ENCODE measurements around the gene HMX1. TPM values are rescaled to one million over a fixed set of nuclear protein-coding genes. Genes with fewer than 3 reads are reported as not detected.

Gene HMX1
- total and polyA plus RNA-seq, 9 donors = not detected

- DNase-seq = peak in 1 of 5 donors; percentile 7
- H3K36me3 ChIP-seq = no peaks in the 10 kb centered on the region
- peaks cover 0 to 4% of the 10 kb centered on the region in 2 donors for H3K9me3 ChIP-seq
- TF ChIP-seq POLR2A (IDR thresholded peaks at IDR 0.05) (no peak), CTCF (IDR thresholded peaks at IDR 0.05) (no peak), EP300 (IDR thresholded peaks at IDR 0.05) (no peak)
- no peaks in the 10 kb centered on the region for H3K4me1 ChIP-seq (ENCODE audit: insufficient read depth)
- no peak overlapping the region for H3K27ac ChIP-seq
- no peaks in the 10 kb centered on the region for H3K27me3 ChIP-seq
- 3 to 7% (median 4%) methylated on average over 10 of the region's 10 CpGs for WGBS, 3 donors
- intact Hi-C loops (cut with DNase I) = no loop called here
- no peak overlapping the region for H3K4me3 ChIP-seq
Measured at GRCh38 chr4:8847764-8848163, 23.9 kb downstream of the HMX1 start.

GRCh38 chr4:8847331-8847730, 24.3 kb downstream of the HMX1 start:
- Histone ChIP-seq H3K9me3 (no peaks in the 10 kb centered on the region), H3K4me1 (ENCODE audit: insufficient read depth) (no peaks in the 10 kb centered on the region), H3K4me3 (no peak overlapping the region), H3K27me3 (no peaks in the 10 kb centered on the region), H3K27ac (no peak overlapping the region), H3K36me3 (no peaks in the 10 kb centered on the region)
- WGBS, 3 donors = 61 to 69% (median 65%) methylated on average over 12 of the region's 12 CpGs
- DNase-seq = peak in 1 of 5 donors; percentile 7
- no peak for TF ChIP-seq POLR2A (IDR thresholded peaks at IDR 0.05)
- no peak for TF ChIP-seq CTCF (IDR thresholded peaks at IDR 0.05)
- TF ChIP-seq EP300 (IDR thresholded peaks at IDR 0.05) = no peak
- intact Hi-C loops (cut with DNase I) = no loop called here

GRCh38 chr4:8846826-8847225, 24.8 kb downstream of the HMX1 start:
- Histone ChIP-seq H3K4me3 (no peak overlapping the region), H3K27ac (no peak overlapping the region), H3K9me3 (no peaks in the 10 kb centered on the region), H3K4me1 (ENCODE audit: insufficient read depth) (no peaks in the 10 kb centered on the region), H3K27me3 (no peaks in the 10 kb centered on the region), H3K36me3 (no peaks in the 10 kb centered on the region)
- peak in 1 of 5 donors; percentile 17 for DNase-seq
- intact Hi-C loops (cut with DNase I) = no loop called here
- no peak for TF ChIP-seq EP300 (IDR thresholded peaks at IDR 0.05)
- TF ChIP-seq POLR2A (IDR thresholded peaks at IDR 0.05) = no peak
- no peak for TF ChIP-seq CTCF (IDR thresholded peaks at IDR 0.05)
- WGBS, 3 donors = 66 to 83% (median 73%) methylated on average over 3 of the region's 3 CpGs

GRCh38 chr4:8846046-8846720, 25.5 kb downstream of the HMX1 start:
- Histone ChIP-seq H3K27me3 (no peaks in the 10 kb centered on the region), H3K27ac (no peak overlapping the region), H3K36me3 (no peaks in the 10 kb centered on the region), H3K4me1 (ENCODE audit: insufficient read depth) (no peaks in the 10 kb centered on the region), H3K9me3 (no peaks in the 10 kb centered on the region), H3K4me3 (no peak overlapping the region)
- DNase-seq = peak in 2 of 5 donors; percentile 4 to 13
- 61 to 75% (median 71%) methylated on average over 9 of the region's 9 CpGs for WGBS, 3 donors
- TF ChIP-seq EP300 (IDR thresholded peaks at IDR 0.05) (no peak), CTCF (IDR thresholded peaks at IDR 0.05) (no peak), POLR2A (IDR thresholded peaks at IDR 0.05) (no peak)
- intact Hi-C loops (cut with DNase I) = no loop called here
